Liver (tissue), 9 donors: ENCODE data around the gene SKAP1. TPM values are rescaled to one million over a fixed set of nuclear protein-coding genes. Genes with fewer than 3 reads are reported as not detected.

Experiments used
- DNase-seq: peaks from one replicate; pipeline ENCODE4 v3.0.0-alpha.2; 2017; ENCODE audit warnings: low spot score
- H3K27ac ChIP-seq, 2 donors: one replicate each; pipeline ENCODE4 v1.7.0; 2013; ENCODE audit warnings: inconsistent platforms in 2 of 2, low read length in 2 of 2, control low read depth in 1 of 2, low read depth in 1 of 2, mild to moderate bottlenecking in 1 of 2
- H3K27me3 ChIP-seq, 4 donors: one replicate each; pipeline versions ENCODE4 v1.6.1 to v1.7.0; 2013; ENCODE audit warnings: low read length in 3 of 4, inconsistent platforms in 1 of 4, mild to moderate bottlenecking in 1 of 4, moderate library complexity in 1 of 4; ENCODE audit not compliant: control insufficient read depth in 4 of 4, insufficient read depth in 4 of 4
- H3K36me3 ChIP-seq, 4 donors: one replicate each; pipeline versions ENCODE4 v1.6.1 to v1.7.0; 2013; ENCODE audit warnings: low read length in 3 of 4, mild to moderate bottlenecking in 3 of 4, low read depth in 1 of 4, moderate library complexity in 1 of 4; ENCODE audit not compliant: control insufficient read depth in 4 of 4, insufficient read depth in 3 of 4
- H3K4me1 ChIP-seq, 4 donors: one replicate each; pipeline versions ENCODE4 v1.6.1 to v1.7.0; 2013; ENCODE audit warnings: low read length in 3 of 4, mild to moderate bottlenecking in 3 of 4, moderate library complexity in 1 of 4; ENCODE audit not compliant: control insufficient read depth in 4 of 4, insufficient read depth in 4 of 4
- H3K4me3 ChIP-seq, 3 donors: one replicate each; pipeline versions ENCODE4 v1.6.1 to v1.7.0; 2013; ENCODE audit warnings: low read length in 3 of 3, control low read depth in 1 of 3, low read depth in 1 of 3, mild to moderate bottlenecking in 1 of 3
- H3K9ac ChIP-seq, 2 donors: one replicate each; pipeline ENCODE4 v1.7.0; 2013; ENCODE audit warnings: low read length in 2 of 2, mild to moderate bottlenecking in 2 of 2, moderate library complexity in 2 of 2, control low read depth in 1 of 2, low read depth in 1 of 2
- H3K9me3 ChIP-seq, 4 donors: one replicate each; pipeline versions ENCODE4 v1.6.1 to v1.7.0; 2013; ENCODE audit warnings: low read length in 3 of 4; ENCODE audit not compliant: control insufficient read depth in 4 of 4
- ATF3 ChIP-seq: IDR thresholded peaks from 2 replicates; pipeline ENCODE4 v1.6.1; 2016; ENCODE audit warnings: antibody characterized with exemption
- CTCF ChIP-seq: fragments of 150-350 bp; IDR thresholded peaks from 2 replicates; pipeline ENCODE4 v1.5.1; 2017; ENCODE audit warnings: improper control_type of control experiment, low read depth, low read length; ENCODE audit not compliant: missing input control
- EGR1 ChIP-seq, 2 donors: IDR thresholded peaks; 2 replicates each; pipeline ENCODE4 v1.6.1; 2016 to 2018; ENCODE audit warnings: antibody characterized with exemption in 2 of 2, low read depth in 2 of 2
- FOXA1 ChIP-seq: IDR thresholded peaks from 2 replicates; pipeline ENCODE4 v1.6.1; 2016; ENCODE audit warnings: antibody characterized with exemption
- FOXA2 ChIP-seq: IDR thresholded peaks from 2 replicates; pipeline ENCODE4 v1.6.1; 2016; ENCODE audit warnings: antibody characterized with exemption
- GABPA ChIP-seq, 2 donors: IDR thresholded peaks in 1 of 2; conservative IDR thresholded peaks in 1 of 2; 2 replicates each; pipeline ENCODE4 v1.6.1; 2016; ENCODE audit warnings: antibody characterized with exemption in 2 of 2, mild to moderate bottlenecking in 1 of 2, moderate library complexity in 1 of 2
- HNF4A ChIP-seq, 2 donors: conservative IDR thresholded peaks; 2 replicates each; pipeline ENCODE4 v1.6.1; 2016; ENCODE audit warnings: antibody characterized with exemption in 2 of 2, mild to moderate bottlenecking in 2 of 2
- HNF4G ChIP-seq: IDR thresholded peaks from 2 replicates; pipeline ENCODE4 v1.6.1; 2016; ENCODE audit warnings: antibody characterized with exemption
- JUND ChIP-seq, 2 donors: IDR thresholded peaks; 2 replicates each; pipeline ENCODE4 v1.6.1; 2016; ENCODE audit warnings: antibody characterized with exemption in 2 of 2
- MAX ChIP-seq: IDR thresholded peaks from 2 replicates; pipeline ENCODE4 v1.6.1; 2016; ENCODE audit warnings: antibody characterized with exemption
- NR2F2 ChIP-seq: IDR thresholded peaks from 2 replicates; pipeline ENCODE4 v1.6.1; 2016; ENCODE audit warnings: antibody characterized with exemption
- RAD21 ChIP-seq, 2 donors: IDR thresholded peaks; 2 replicates each; pipeline ENCODE4 v1.6.1; 2016; ENCODE audit warnings: antibody characterized with exemption in 2 of 2, mild to moderate bottlenecking in 2 of 2
- REST ChIP-seq: IDR thresholded peaks from 2 replicates; pipeline ENCODE4 v1.6.1; 2016; ENCODE audit warnings: antibody characterized with exemption, mild to moderate bottlenecking
- RXRA ChIP-seq, 2 donors: IDR thresholded peaks; 2 replicates each; pipeline ENCODE4 v1.6.1; 2017 to 2018; ENCODE audit warnings: antibody characterized with exemption in 2 of 2, mild to moderate bottlenecking in 1 of 2
- SP1 ChIP-seq: IDR thresholded peaks from 2 replicates; pipeline ENCODE4 v1.6.1; 2018; ENCODE audit warnings: antibody characterized with exemption, mild to moderate bottlenecking
- TAF1 ChIP-seq: conservative IDR thresholded peaks from 2 replicates; pipeline ENCODE4 v1.6.1; 2016; ENCODE audit warnings: antibody characterized with exemption, mild to moderate bottlenecking
- YY1 ChIP-seq: IDR thresholded peaks from 2 replicates; pipeline ENCODE4 v1.6.1; 2016; ENCODE audit warnings: antibody characterized with exemption, mild to moderate bottlenecking
- WGBS: extraction: QIAGEN DNeasy Blood & Tissue Kit; methylation state at CpG from one replicate; pipeline ENCODE4 v1.1.7; 2013; 5-methylcytosine and 5-hydroxymethylcytosine counted together
- polyA plus RNA-seq, 2 donors: library from polyadenylated mRNA; stranded (reverse) in 1 of 2; unstranded in 1 of 2; fragments of 200-250 nt in 1 of 2; fragments of >200 nt in 1 of 2; fragmentation: Nextera tagmentation in 1 of 2; extraction: Ambion mirVana in 1 of 2; gene quantifications; one replicate each; pipeline versions ENCODE4 v1.2.1 to v1.2.3, GENCODE V29; 2013 to 2015
- total RNA-seq, 2 donors: library from RNA; depleted of rRNA; stranded (reverse); fragments of >200 nt; gene quantifications; one replicate each; pipeline ENCODE4 v1.2.3, GENCODE V29; 2014
- donor health status: healthy.
- donor health status: healthy.
- donor health status: healthy.
- donor health status: healthy.
- donor health status: healthy.

Gene SKAP1
- total and polyA plus RNA-seq, 4 donors = 2.5 to 20.8 (median 11.3) TPM

- H3K9ac ChIP-seq = no peak overlapping the region
- H3K9me3 ChIP-seq = no peaks in the 10 kb centered on the region
- H3K27me3 ChIP-seq = no peaks in the 10 kb centered on the region
- H3K27ac ChIP-seq = no peak overlapping the region
- H3K4me1 ChIP-seq = no peaks in the 10 kb centered on the region
- TF ChIP-seq JUND (IDR thresholded peaks at IDR 0.05) = no peak
- TF ChIP-seq EGR1 (IDR thresholded peaks at IDR 0.05; ENCODE audit: low read depth in 2 of 2) = no peak
- no peak for TF ChIP-seq NR2F2
- TF ChIP-seq HNF4A (conservative IDR thresholded peaks at IDR 0.05) = no peak
- TF ChIP-seq REST = no peak
- TF ChIP-seq FOXA2 = no peak
- TF ChIP-seq RAD21 (IDR thresholded peaks at IDR 0.05) = no peak
- TF ChIP-seq GABPA (IDR thresholded peaks at IDR 0.05 in 1 of 2, conservative IDR thresholded peaks at IDR 0.05 in 1 of 2) = no peak
- DNase-seq = no peak
- no peaks in the 10 kb centered on the region for H3K36me3 ChIP-seq
- no peak overlapping the region for H3K4me3 ChIP-seq
- 87% methylated on average over 4 of the region's 4 CpGs for WGBS
Measured at GRCh38 chr17:48238933-48239602, 190.9 kb downstream of the SKAP1 start.

- Histone ChIP-seq H3K36me3 (no peaks in the 10 kb centered on the region), H3K4me3 (no peak overlapping the region), H3K4me1 (no peaks in the 10 kb centered on the region), H3K27ac (no peak overlapping the region), H3K27me3 (peaks cover 0 to 2% (median 0%) of the 10 kb centered on the region in 4 donors), H3K9ac (no peak overlapping the region), H3K9me3 (no peaks in the 10 kb centered on the region)
- WGBS = 98% methylated on average over 1 of the region's 1 CpG
- DNase-seq = no peak
- TF ChIP-seq YY1 (no peak), FOXA1 (no peak), CTCF (no peak), HNF4G (no peak), NR2F2 (no peak), SP1 (no peak), RXRA (IDR thresholded peaks at IDR 0.05) (no peak), MAX (no peak), EGR1 (IDR thresholded peaks at IDR 0.05; ENCODE audit: low read depth in 2 of 2) (no peak), RAD21 (IDR thresholded peaks at IDR 0.05) (no peak), HNF4A (conservative IDR thresholded peaks at IDR 0.05) (no peak), TAF1 (no peak), ATF3 (no peak), GABPA (IDR thresholded peaks at IDR 0.05 in 1 of 2, conservative IDR thresholded peaks at IDR 0.05 in 1 of 2) (no peak)
Measured at GRCh38 chr17:48237456-48237855, 192.6 kb downstream of the SKAP1 start.
